NCI-H1694 treated with DMSO at 0.1 percent for 48 hours (cell line): ENCODE data around the gene NUP153.
"Not testable (repeated sequence)": the region's sequence is repeated elsewhere in the genome, so short reads cannot be mapped to it uniquely, and the experiment has no call there.

ENCODE experiments used
- DNase-seq: peaks from one replicate; lab custom pipeline; 2025; lab: John Stamatoyannopoulos, UW

Gene NUP153

DNA sequence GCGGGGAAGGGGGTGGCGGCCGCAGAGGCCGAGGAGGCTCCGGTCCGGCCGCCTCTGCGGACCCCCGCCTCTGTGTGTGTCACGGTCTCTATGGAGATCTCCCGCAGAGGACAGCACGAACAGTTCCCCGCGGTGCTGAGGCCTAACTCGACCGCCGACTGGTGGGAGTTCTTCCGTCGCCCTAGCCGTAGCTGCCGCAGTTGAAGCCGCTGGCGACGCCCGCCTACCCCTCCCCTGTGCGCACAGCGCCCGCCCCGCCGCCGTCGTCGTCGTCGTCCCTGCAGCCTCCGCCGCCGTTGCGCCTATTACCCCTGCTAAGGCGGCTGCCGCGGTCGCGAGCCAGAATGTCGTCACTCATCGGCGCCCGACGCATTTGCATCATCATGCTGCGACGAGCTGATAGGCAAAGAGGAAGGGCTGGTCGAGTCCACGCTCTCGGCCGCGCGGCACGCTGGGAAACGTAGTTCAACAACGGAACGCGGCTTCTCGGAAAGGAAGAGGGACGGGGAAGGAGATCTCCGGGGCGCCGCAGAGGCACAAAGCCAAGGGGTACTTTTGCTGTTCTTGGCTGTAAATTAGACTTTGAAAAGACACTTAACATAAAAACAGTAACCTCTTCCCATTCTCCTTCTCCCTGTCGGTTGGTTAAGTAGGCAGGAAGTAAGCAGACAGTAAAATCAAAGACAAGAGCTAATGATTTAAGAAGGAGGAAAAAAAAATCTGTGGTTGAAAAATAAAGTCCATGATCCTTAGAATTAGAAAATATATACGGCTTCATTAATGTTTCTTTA is at the start of gene NUP153:
Gene NUP153, minus strand, starts transcription at position 346 of the 791 bp plus-strand sequence. CDS start 538 bp downstream, outside the sequence.
- DNase-seq: peak; percentile 90

DNA sequence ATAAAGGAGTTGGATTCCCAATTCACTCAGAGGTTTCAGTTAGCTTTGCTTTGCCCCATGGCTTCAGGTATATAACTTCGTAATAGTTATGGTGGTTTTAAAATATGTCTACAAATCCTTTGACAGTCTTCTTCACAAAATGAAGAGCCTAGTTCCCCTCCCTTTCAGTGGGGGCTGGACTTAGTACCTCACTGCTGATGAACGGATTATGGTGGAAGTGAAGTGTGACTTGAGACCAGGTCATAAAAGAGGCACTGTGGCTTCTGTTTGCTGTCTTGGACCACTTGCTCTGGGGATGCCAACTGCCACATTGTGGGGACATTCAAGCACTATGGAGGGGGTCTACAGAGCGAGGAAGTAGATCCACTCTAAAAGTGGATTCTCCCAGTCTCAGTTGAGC is 47.5 kb upstream of the NUP153 start:
- DNase-seq: no peak

DNA sequence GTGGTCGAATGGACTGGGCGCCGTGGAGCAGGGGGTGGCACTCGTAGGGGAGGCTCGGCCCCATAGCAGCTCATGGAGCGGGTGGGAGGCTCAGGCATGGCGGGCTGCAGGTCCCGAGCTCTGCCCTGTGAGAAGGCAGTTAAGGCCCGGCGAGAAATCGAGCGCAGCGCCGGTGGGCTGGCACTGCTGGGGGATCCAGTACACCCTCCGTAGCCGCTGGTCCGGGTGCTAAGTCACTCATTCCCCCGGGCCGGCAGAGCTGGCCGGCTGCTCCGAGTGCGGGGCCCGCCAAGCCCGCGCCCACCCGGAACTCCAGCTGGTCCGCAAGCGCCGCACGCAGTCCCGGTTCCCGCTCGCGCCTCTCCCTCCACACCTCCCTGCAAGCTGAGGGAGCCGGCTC is 38.6 kb upstream of the NUP153 start:
- not testable (repeated sequence) for DNase-seq

DNA sequence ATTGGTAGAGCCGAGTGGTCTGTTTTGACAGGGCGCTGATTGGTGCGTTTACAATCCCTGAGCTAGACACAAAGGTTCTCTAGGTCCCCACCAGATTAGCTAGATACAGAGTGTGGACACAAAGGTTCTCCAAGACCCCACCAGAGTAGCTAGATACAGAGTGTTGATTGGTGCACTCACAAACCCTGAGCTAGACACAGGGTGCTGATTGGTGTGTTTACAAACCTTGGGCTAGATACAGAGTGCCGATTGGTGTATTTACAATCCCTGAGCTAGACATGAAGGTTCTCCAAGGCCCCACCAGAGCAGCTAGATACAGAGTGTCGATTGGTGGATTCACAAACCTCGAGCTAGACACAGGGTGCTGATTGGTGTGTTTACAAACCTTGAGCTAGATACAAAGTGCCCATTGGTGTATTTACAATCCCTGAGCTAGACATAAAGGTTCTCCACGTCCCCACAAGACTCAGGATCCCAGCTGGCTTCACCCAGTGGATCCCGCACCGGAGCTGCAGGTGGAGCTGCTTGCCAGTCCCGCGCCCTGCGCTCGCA is 38.1 kb upstream of the NUP153 start:
- DNase-seq: not testable (repeated sequence)

DNA sequence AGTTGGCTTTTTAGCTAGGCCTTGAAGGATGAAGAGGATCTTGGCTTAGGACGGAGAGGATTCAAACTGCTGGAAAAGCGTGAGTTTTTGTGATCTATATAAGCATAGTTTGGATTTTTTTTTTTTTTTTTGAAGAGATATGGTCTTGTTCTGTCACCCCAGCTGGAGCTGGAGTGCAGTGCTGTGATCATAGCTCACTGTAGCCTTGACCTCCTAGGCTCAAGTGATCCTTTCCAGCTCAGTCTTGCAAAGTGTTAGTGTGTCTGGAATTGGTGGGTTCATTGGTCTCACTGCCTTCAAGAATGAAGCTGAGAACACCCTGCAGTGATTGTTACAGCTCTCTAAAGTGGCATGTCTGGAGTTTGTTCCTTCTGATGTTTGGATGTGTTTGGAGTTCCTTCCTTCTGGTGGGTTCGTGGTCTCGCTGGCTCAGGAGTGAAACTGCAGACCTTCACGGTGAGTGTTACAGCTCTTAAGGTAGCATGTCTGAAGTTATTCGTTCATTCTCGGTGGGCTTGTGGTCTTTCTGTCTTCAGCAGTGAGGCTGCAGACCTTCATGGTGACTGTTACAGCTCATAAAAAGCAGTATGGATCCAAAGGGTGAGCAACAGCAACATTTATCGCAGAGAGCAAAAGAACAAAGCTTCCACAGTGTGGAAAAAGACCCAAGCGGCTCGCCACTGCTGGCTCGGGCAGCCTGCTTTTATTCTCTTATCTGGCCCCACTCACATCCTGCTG is 37.5 kb upstream of the NUP153 start:
- no peak for DNase-seq

DNA sequence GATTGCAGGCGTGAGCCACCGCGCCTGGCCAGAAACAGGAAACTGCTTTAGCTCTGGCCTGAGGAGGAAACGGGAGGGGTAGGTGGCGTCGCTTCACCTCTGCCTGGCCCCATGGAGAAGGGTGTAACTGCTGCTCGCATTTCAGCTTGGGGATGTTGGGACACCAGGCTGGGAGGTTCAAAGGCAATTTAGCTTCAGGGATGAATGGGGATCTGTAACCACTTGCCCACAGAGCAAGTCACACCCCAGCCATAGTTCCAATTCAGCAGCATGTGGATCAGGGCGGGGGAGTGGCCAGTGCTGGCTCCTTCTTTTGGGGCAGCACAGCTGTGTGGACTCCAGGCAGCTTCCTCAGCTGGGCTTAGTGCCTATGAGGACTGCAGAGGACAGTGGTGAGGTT is 34.8 kb upstream of the NUP153 start:
- no peak for DNase-seq

DNA sequence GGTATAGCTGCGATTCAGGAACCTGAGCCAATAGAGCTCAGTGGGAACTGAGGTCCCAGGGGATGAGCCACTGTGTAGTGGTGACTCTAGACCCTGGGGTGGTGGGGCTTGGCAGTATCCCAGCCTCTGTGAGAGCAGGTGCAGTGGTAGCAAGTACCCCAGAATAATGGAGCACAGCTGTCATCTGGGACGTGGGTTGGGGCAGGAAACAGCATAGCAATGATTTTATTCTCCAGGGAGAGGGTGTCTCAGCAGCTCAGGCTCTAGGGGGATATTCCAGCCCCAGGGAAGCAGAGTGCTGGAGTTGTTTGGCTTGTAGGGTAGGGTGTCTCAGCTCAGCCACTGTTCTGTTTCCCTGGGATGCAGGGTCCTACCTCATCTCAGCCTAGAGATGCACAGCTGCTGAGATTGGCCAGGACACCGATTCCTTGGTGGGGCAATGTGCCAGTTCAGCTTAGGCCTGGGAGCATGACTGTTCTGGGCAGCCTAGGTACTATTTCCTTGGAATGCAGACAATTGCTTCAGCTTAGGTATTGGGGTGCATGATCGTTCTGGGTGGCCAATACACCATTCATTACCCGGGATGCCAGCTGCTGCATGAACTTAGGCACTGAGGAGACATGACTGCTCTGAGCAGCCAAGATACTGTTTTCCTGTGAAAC is 34.0 kb upstream of the NUP153 start:
- DNase-seq: peak; percentile 23

DNA sequence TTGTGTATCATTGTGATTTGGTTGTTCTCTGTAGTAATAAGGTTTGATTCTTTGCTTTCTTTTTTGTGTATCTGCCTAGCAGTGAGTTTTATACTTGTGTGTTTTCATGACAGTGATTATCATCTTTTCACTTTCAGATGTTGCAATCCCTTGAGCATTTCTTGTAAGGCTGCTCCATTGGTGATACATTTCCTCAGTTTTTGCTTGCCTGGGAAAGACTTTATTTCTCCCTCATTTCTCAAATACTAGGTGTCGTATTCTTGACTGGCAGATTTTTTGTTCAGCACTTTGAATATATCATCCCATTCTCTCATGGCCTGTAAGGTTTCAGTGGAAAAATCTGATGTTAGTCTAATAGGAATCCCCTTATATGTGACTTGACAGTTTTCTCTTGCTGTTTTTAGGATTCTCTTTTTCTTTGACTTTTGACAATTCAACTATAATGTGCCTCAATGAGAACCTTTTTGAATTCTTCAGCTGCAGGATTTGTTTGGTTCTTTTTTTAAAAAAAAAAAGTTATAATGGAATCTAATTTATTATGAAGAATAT is 31.1 kb upstream of the NUP153 start:
- no peak for DNase-seq

DNA sequence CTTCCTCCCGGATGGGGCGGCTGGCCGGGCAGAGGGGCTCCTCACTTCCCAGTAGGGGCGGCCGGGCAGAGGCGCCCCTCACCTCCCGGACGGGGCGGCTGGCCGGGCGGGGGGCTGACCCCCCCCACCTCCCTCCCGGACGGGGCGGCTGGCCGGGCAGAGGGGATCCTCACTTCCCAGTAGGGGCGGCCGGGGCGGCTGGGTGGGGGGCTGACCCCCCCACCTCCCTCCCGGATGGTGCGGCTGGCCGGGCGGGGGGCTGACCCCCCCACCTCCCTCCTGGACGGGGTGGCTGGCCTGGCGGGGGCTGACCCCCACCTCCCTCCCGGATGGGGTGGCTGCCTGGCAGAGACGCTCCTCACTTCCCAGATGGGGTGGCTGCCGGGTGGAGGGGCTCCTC is 28.6 kb upstream of the NUP153 start:
- DNase-seq: not testable (repeated sequence)

DNA sequence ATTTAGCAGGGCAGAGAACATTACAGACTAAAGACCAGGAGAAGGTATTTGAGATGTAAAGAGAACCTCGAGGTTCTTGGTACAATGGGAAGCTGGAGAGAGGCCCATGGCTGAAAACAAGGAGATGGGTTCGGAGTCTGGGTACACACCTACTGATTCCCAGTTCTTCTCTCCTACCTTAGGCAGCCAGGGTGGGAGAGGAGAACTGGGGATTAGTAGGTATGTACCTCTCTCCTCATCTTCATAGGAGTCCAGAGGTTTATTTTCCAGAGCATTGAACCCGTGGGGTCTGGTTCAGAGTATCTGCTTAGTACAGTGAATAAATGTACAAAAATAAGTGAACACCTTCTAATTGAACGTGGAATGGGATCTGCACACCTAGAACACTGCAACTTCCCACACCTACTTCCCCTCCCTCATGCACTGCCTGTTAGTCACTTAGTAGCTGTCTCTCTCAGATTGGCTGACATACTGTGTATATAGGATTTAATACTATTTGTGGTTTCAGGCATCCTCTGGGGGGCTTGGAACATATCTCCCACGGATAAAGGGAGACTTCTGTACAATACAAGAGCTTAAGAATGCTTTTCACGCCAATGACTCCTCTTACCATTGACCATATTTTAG is 23.5 kb upstream of the NUP153 start:
- no peak for DNase-seq

DNA sequence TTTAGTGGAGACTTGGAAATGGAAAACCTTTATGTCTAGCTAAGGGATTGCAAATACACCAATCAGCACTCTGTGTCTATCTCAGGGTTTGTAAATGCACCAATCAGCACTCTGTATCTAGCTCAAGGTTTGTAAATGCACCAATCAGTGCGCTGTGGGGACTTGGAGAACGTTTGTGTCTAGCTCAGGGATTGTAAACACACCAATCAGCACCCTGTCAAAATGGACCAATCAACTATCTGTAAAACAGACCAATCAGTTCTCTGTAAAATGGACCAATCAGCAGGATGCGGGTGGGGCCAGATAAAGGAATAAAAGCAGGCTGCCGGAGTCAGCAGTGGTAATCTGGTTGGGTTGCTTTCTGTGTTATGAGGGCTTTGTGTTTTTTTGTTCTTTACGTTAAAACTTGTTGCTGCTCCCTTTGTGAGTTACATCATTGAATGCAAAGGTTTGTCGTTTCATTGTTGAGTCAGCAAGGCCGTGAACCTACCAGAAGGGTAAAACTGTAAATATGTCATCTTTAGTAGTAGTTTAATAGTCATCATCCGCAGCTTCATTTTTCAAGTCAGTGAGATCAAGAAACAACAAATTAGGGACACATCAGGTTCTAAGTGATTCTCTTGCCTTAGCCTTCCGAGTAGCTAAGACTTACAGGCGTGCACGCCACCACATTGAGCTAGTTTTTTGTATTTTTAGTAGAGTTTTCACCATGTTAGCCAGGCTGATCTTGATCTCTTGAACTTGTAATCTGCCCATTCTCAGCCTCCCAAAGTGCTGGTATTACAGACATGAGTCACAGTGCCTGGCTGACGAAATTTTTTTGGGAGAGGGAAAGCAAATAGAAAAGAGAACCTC is 22.7 kb upstream of the NUP153 start:
- no peak for DNase-seq

DNA sequence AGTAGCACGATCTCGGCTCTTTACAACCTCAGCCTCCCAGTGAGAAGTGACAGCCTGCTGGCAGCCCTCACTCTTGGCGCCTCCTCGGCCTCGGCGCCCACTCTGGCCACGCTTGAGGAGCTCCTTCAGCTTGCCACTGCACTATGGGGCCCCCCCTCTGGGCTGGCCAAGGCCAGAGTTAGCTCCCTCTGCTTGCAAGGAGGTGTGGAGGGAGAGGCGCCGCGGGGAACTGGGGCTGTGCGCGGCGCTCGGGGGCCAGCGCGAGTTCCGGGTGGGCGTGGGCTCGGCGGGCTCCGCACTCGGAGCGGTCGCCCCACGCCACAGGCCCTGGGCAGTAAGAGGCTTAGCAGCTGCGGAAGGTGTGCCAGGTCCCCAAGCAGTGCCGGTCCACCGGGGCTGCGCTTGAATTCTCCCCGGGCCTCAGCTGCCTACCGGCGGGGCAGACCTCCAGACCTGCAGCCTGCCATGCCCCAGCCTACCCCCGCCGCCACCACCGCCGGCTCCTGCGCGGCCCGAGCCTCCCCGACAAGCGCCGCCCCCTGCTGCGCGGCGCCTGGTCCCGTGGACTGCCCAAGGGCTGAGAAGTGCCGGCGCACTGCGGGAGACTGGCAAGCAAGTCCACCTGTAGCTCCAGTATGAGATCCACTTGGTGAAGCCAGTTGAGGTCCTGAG is 22.0 kb upstream of the NUP153 start:
- DNase-seq: no peak

DNA sequence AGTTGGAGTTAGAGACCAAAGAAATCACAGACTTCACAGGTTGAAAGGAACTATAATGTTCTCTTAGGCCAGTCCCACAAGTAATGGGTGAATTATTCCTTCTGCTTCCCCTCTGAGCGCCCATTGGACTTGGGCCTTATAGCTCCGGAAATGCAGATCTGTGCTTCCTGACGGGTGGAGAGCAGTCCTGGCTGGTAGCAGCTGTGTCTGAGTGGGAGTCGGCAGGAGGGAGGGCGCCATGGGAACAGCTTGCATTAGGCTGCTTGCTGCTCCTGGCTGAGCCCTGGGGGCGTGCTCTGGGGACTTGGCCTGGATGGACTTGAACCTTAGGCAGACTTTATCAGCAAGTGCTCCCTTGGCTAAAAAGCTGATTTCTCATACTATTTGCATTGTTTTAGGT is 18.4 kb upstream of the NUP153 start:
- DNase-seq: peak; percentile 44

DNA sequence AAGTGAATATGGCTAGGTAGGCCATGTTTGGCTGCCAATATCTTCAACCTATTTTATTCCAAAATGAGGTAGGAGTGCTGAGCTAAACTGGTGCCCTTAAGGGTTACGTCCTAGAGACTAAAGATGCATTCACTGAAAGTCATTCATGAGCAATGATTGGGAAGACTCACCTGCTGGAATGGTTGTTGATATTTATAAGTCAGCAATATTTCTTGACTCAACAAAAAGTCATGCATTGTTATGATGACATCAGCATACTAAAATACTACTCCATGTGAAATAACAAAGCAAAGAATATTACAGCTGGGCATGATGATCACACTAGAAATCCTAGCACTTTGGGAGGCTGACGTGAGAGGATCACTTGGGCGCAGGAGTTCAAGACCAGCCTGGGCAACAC is 17.6 kb upstream of the NUP153 start:
- DNase-seq: no peak

DNA sequence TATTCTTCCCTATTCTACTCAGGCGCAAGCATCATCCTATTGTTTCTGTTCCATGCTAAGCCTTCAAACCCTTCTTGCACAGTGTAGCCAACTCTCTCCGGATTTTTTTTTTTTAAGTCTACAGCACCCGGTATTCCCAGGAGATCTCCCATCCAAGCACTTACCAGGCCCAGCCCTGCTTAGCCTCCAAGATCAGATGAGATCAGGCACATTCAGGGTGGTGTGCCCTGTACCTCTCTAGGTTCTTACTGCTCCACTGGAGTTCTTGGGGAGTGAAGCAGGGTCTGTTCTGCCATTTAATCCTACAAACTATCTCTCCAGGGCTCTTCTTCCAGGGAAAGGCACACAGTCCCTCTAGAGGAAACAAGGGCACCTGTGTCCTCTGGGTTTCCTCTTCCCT is 14.9 kb upstream of the NUP153 start:
- DNase-seq: no peak

DNA sequence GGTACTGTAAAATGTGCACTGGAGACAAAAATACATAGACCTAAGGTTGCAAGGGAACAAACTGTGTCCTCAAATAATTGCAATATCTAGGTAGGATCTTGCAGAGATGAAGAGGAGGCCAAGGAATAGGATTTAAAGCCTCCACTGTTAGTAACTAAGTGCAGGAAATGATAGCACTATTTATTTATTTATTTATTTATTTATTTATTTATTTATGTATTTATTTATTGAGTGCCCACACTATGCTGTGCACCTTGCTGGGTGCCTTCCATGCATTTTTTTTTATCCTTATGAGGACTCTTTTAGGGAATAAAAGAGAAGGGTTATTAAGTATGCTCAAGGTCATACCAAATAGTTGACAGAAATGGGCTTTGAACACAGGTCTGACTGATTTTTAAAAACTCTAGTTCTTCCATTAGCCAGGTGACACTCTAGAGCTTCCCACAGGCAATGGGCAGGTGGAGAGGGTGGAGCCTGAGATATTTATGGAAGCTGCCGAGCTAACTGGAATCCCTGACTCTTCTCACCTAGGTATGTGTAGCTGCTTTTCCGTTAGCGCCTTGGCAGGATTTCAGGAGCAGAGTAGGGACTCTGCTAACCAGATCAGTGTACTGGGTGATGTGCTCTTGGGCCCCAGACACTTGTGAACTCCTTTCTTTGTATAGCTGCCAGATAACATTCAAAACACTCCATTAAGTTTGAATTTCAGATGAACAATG is 12.8 kb upstream of the NUP153 start:
- no peak for DNase-seq

DNA sequence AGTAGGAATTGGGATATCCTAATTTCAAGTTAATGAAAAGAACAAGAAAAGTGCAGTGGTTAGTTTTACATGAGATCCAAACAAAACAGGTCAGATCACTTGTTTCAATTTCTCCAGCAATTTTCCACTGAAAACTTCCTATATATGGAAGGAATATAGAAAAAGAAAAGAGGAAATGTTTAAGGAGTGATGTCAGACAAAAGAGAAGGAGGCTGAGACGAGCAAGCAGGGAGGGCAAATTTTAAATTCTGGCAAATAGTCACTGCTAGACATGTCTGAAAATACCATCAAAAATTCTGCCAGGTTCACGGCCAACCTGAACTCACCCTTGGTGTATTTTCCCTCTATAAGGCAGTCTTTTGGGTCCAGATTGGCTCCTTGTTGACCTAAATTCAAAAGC is 9.5 kb upstream of the NUP153 start:
- DNase-seq: no peak

DNA sequence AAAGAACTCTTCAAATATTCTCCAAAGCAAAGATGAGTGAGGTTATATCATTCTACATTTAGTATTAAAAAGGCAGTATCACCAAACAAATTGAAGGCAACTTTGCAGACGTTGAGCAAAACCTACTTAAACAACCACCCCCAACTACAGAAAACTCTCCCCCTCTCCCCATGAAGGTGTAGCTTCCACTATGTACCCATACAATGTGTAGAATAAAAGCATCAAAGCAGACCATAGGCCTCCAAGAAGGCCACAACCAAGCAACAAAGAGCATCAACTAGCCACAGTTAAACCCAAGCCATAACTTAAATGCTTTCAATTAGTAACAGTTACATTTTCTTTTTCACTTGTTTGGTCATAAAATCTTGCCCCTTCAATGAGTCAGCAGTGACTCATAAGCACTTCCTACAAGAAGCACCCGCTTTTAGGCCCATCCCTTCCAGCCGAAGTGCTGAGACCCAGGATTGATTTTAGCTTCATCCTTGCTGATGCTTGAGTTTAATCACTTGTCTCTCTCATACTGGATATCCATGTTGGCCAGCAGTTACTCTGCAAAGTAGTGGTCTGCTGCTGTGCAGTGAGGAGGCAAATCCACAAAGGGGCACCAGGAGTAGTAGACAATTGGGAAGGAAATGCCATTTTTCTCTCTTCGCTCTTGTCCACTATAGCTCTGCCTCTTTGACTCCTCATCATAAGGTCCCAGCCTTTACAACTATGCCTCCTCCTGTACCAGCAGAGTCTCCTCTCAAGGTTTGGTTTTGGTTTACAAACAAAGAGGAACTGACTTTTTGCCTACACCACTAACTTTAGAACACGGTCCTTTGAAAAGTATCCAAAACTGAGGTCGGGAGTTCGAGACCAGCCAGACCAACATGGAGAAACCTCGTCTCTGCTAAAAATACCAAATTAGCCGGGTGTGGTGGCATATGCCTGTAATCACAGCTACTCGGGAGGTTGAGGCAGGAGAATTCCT is 8.4 kb upstream of the NUP153 start:
- no peak for DNase-seq
